GM12878 (cell line): ENCODE results near the gene PRKAR1A. TPM values are rescaled to one million over a fixed set of nuclear protein-coding genes. Genes with fewer than 3 reads are reported as not detected.

Source experiments
- ATAC-seq: fragments of 200-7000 bp; cut with Tn5 transposase; 3 replicates; pipeline ENCODE4 v1.9.1; 2020; ENCODE audit warnings: mild to moderate bottlenecking, moderate library complexity
- BruUV-seq: library from RNA; stranded (reverse); fragments of 400-500 nt; replicated peaks from 2 replicates; lab custom pipeline; 2021; lab: Mats Ljungman, UMichigan
- CTCF ChIA-PET: fragments of 300-600 bp; sonication (Branson Sonifier 250); formaldehyde crosslinking; extraction: SDS; loops from one replicate; lab custom pipeline; 2021; ENCODE audit warnings: inconsistent platforms; lab: Yijun Ruan, JAX
- POLR2A ChIA-PET: fragments of 350-600 bp; formaldehyde crosslinking; extraction: SDS; loops from one replicate; lab custom pipeline; 2021; ENCODE audit warnings: inconsistent platforms; lab: Charles Lee
- RAD21 ChIA-PET: fragments of 300-600 bp; sonication (Branson Sonifier 250); formaldehyde crosslinking; loops from one replicate; lab custom pipeline; 2023; ENCODE audit warnings: antibody characterized with exemption; ENCODE audit not compliant: unreplicated experiment; lab: Charles Lee
- SMC1A ChIA-PET: fragments of 300-600 bp; sonication (Branson Sonifier 250); formaldehyde crosslinking; loops from one replicate; lab custom pipeline; 2023; ENCODE audit not compliant: unreplicated experiment, uncharacterized antibody; lab: Charles Lee
- DNase-seq: peaks from one replicate; pipeline ENCODE4 v3.0.0-alpha.2; 2011; ENCODE audit warnings: low read depth, low spot score
- FAIRE-seq: peaks from 3 replicates; lab custom pipeline; 2011; peaks lifted over from hg19 to GRCh38; lab: Jason Lieb, UNC
- H2AFZ ChIP-seq: 2 replicates; pipeline ENCODE4 v1.6.0; 2011; ENCODE audit warnings: low read depth, low read length, control low read depth; ENCODE audit not compliant: control insufficient read depth
- H3K27ac ChIP-seq: 2 replicates; pipeline ENCODE4 v1.5.1; 2011; ENCODE audit warnings: control low read depth; ENCODE audit not compliant: control insufficient read depth, insufficient read depth
- H3K27me3 ChIP-seq, 2 experiments: replicated peaks in 1 of 2; 2 replicates each; pipeline versions ENCODE4 v1.6.0 to v1.6.1; 2011; ENCODE audit warnings: low read length in 1 of 2; ENCODE audit not compliant: control insufficient read depth in 2 of 2, insufficient read depth in 2 of 2
- H3K36me3 ChIP-seq, 2 experiments: 2 replicates each; pipeline ENCODE4 v1.5.1; 2011; ENCODE audit warnings: low read length in 1 of 2; ENCODE audit not compliant: control insufficient read depth in 2 of 2, insufficient read depth in 2 of 2
- H3K4me1 ChIP-seq: 2 replicates; pipeline ENCODE4 v1.6.1; 2011; ENCODE audit warnings: mild to moderate bottlenecking, low read length, moderate library complexity, mixed read lengths; ENCODE audit not compliant: control insufficient read depth, insufficient read depth
- H3K4me2 ChIP-seq: 2 replicates; pipeline ENCODE4 v1.6.0; 2011; ENCODE audit warnings: control low read depth; ENCODE audit not compliant: control insufficient read depth, insufficient read depth
- H3K4me3 ChIP-seq: fragments of 200-600 bp; sonication (generic); 2 replicates; pipeline ENCODE4 v1.5.1; 2016
- H3K79me2 ChIP-seq: 2 replicates; pipeline ENCODE4 v1.6.0; 2011; ENCODE audit warnings: low read length; ENCODE audit not compliant: control insufficient read depth, insufficient read depth
- H3K9ac ChIP-seq: 2 replicates; pipeline ENCODE4 v1.8.0; 2011; ENCODE audit warnings: low read length, control low read depth, mixed read lengths; ENCODE audit not compliant: control insufficient read depth, insufficient read depth
- H3K9me3 ChIP-seq: replicated peaks from 3 replicates; pipeline ENCODE4 v1.5.1; 2011; ENCODE audit warnings: mild to moderate bottlenecking, low read length; ENCODE audit not compliant: control insufficient read depth, insufficient read depth
- H4K20me1 ChIP-seq: 2 replicates; pipeline ENCODE4 v1.6.0; 2011; ENCODE audit not compliant: control insufficient read depth, insufficient read depth
- BHLHE40 ChIP-seq, 2 experiments: fragments of 450-650 bp in 1 of 2; IDR thresholded peaks; 2 replicates each; pipeline ENCODE4 v1.6.1; 2011 to 2017; ENCODE audit warnings: low read depth in 2 of 2, borderline replicate concordance in 1 of 2, improper control_type of control experiment in 1 of 2, low read length in 1 of 2, mild to moderate bottlenecking in 1 of 2
- CEBPZ ChIP-seq: fragments of 150-350 bp; IDR thresholded peaks from 2 replicates; pipeline ENCODE4 v1.6.1; 2016; ENCODE audit warnings: low read depth, low read length
- FOS ChIP-seq: IDR thresholded peaks from 3 replicates; pipeline ENCODE4 v1.6.1; 2011; ENCODE audit warnings: borderline replicate concordance; ENCODE audit not compliant: insufficient read length; ENCODE audit errors: extremely low read depth
- KLF5 ChIP-seq: fragments of 450-650 bp; IDR thresholded peaks from 2 replicates; pipeline ENCODE4 v1.6.1; 2014; ENCODE audit warnings: mild to moderate bottlenecking; ENCODE audit not compliant: partially characterized antibody
- MXI1 ChIP-seq: fragments of 150-350 bp; IDR thresholded peaks from 2 replicates; pipeline ENCODE4 v1.6.1; 2011; ENCODE audit warnings: low read depth, mild to moderate bottlenecking, inconsistent platforms, low read length, improper control_type of control experiment
- MYB ChIP-seq: fragments of 150-350 bp; IDR thresholded peaks from 2 replicates; pipeline ENCODE4 v1.6.1; 2014; ENCODE audit warnings: mild to moderate bottlenecking, low read depth, low read length, borderline replicate concordance
- RB1 ChIP-seq: fragments of 450-650 bp; formaldehyde crosslinking; IDR thresholded peaks from 2 replicates; pipeline ENCODE4 v1.6.1; 2017; ENCODE audit warnings: mild to moderate bottlenecking, borderline replicate concordance
- USF2 ChIP-seq: IDR thresholded peaks from 2 replicates; pipeline ENCODE4 v1.6.1; 2011; ENCODE audit warnings: low read depth, low read length, improper control_type of control experiment, borderline replicate concordance
- ZZZ3 ChIP-seq: IDR thresholded peaks from 2 replicates; pipeline ENCODE4 v1.6.1; 2011; ENCODE audit warnings: low read depth; ENCODE audit not compliant: control insufficient read depth, insufficient read length
- WGBS: methylation state at CpG from one replicate; pipeline ENCODE4 v1.1.6; 2016; ENCODE audit warnings: low lambda C conversion rate; ENCODE audit not compliant: insufficient replicate concordance, insufficient coverage; ENCODE audit errors: missing lambda C conversion rate; 5-methylcytosine and 5-hydroxymethylcytosine counted together
- in situ Hi-C: fragments of 300-500 bp; cut with MboI; formaldehyde crosslinking; loops from 9 replicates; pipeline ENCODE4 v1.14.3; 2018; ENCODE audit warnings: mixed read lengths
- intact Hi-C: fragments of 100-400 bp; cut with micrococcal nuclease; formaldehyde crosslinking; loops from one replicate; pipeline ENCODE4 v1.14.2; 2022; ENCODE audit not compliant: unreplicated experiment
- polyA plus RNA-seq, 11 experiments: library from polyadenylated mRNA; depleted of rRNA in 4 of 11; unstranded in 6 of 11; stranded (reverse) in 5 of 11; fragments of >200 nt; fragmentation: Nextera tagmentation in 4 of 11; fragmentation: Illumina TruSeq in 1 of 11; extraction: Ambion mirVana in 4 of 11; extraction: Trizol in 1 of 11; gene quantifications; 1 replicate in 1 of 11; 2 replicates in 10 of 11; pipeline versions ENCODE4 v1.2.1 to v1.2.3, GENCODE V29; 2011 to 2016; ENCODE audit warnings: inconsistent platforms in 2 of 11, missing spikeins in 2 of 11, low read depth in 1 of 11
- total RNA-seq, 4 experiments: library from RNA; depleted of rRNA in 3 of 4; stranded (reverse); fragments of >200 nt in 3 of 4; fragmentation: Illumina TruSeq in 1 of 4; extraction: Trizol in 1 of 4; gene quantifications; 2 replicates each; pipeline versions ENCODE4 v1.2.1 to v1.2.3, GENCODE V29; 2013 to 2021

The PRKAR1A gene
- total and polyA plus RNA-seq, 10 of the 15 experiments (the other 5 are each of a cell fraction or from before 2014, with no cell fraction given) = 29.1 to 200 (median 125) TPM

GRCh38 chr17:68599091-68599490, 86.9 kb downstream of the PRKAR1A start (continued):
- TF ChIP-seq FOS = no peak
- no peak for TF ChIP-seq MXI1
- no peak for TF ChIP-seq USF2
- no peak for TF ChIP-seq ZZZ3
- no peak for TF ChIP-seq CEBPZ
- no peak for TF ChIP-seq MYB

- H3K36me3 ChIP-seq = no peaks in the 10 kb centered on the region
- CTCF ChIA-PET = no interaction called here
- TF ChIP-seq USF2 (no peak), MYB (no peak), RB1 (no peak), BHLHE40 (IDR thresholded peaks at IDR 0.05; ENCODE audit: borderline replicate concordance in 1 of 2, low read depth in 2 of 2, low read length in 1 of 2) (no peak), KLF5 (no peak)
- TF ChIP-seq, all 136 proteins: peak for 0
- Histone ChIP-seq H2AFZ (no peak overlapping the region), H3K27ac (no peak overlapping the region), H3K9me3 (no peaks in the 10 kb centered on the region), H3K79me2 (no peaks in the 10 kb centered on the region), H3K9ac (no peak overlapping the region), H3K4me2 (no peak overlapping the region), H3K4me3 (no peak overlapping the region), H3K4me1 (no peaks in the 10 kb centered on the region), H4K20me1 (no peaks in the 10 kb centered on the region), H3K27me3 (peaks cover 3 to 18% of the 10 kb centered on the region in 2 experiments)
- no TSS peak for BruUV-seq
- POLR2A ChIA-PET = no interaction called here
- intact Hi-C loops (no loop called here), in situ Hi-C loops (no loop called here)
- RAD21 ChIA-PET = no interaction called here
- 29% methylated on average over 18 of the region's 18 CpGs for WGBS
- DNase-seq (no peak), ATAC-seq (no peak), FAIRE-seq (no peak)
- SMC1A ChIA-PET = no interaction called here
Observed at GRCh38 chr17:68599552-68600066, 87.4 kb downstream of the PRKAR1A start.
